ENCODE measurements around the gene HCRTR1. TPM values are rescaled to one million over a fixed set of nuclear protein-coding genes. Genes with fewer than 3 reads are reported as not detected.
A peak's percentile ranks its signal among the peaks of the same experiment; 100 is the strongest.

HCRTR1 gene
- total RNA-seq, 2 donors from 2014 or later: not detected

GRCh38 chr1:31591425-31592093, 25.9 kb upstream of the HCRTR1 start:
- H3K4me1 ChIP-seq (replicated peaks): no peaks in the 10 kb centered on the region
- no peaks in the 10 kb centered on the region for H3K36me3 ChIP-seq
- TF ChIP-seq POLR2A (IDR thresholded peaks at IDR 0.05) (no peak), CTCF (IDR thresholded peaks at IDR 0.05) (no peak), POLR2AphosphoS5 (IDR thresholded peaks at IDR 0.05) (no peak)
- no peak overlapping the region for H3K27ac ChIP-seq
- intact Hi-C loops (cut with DNase I): no loop called here
- DNase-seq (ENCODE audit: low spot score): no peak
- H3K27me3 ChIP-seq (replicated peaks; ENCODE audit: insufficient read depth): no peaks in the 10 kb centered on the region
- H3K9me3 ChIP-seq: no peaks in the 10 kb centered on the region
- no peak overlapping the region for H3K4me3 ChIP-seq
- 34% methylated on average over 11 of the region's 11 CpGs for WGBS

GRCh38 chr1:31592132-31592531, 25.4 kb upstream of the HCRTR1 start:
- intact Hi-C loops (cut with DNase I): no loop called here
- Histone ChIP-seq H3K4me3 (no peak overlapping the region), H3K36me3 (no peaks in the 10 kb centered on the region), H3K27ac (no peak overlapping the region), H3K4me1 (replicated peaks) (no peaks in the 10 kb centered on the region), H3K9me3 (no peaks in the 10 kb centered on the region), H3K27me3 (replicated peaks; ENCODE audit: insufficient read depth) (no peaks in the 10 kb centered on the region)
- TF ChIP-seq CTCF (IDR thresholded peaks at IDR 0.05): no peak
- no peak for TF ChIP-seq POLR2A (IDR thresholded peaks at IDR 0.05)
- no peak for TF ChIP-seq POLR2AphosphoS5 (IDR thresholded peaks at IDR 0.05)
- DNase-seq (ENCODE audit: low spot score): no peak

GRCh38 chr1:31593136-31593665, 24.3 kb upstream of the HCRTR1 start:
- TF ChIP-seq POLR2A (IDR thresholded peaks at IDR 0.05): no peak
- intact Hi-C loops (cut with DNase I): no loop called here
- WGBS: 90% methylated on average over 5 of the region's 5 CpGs
- Histone ChIP-seq H3K36me3 (no peaks in the 10 kb centered on the region), H3K4me1 (replicated peaks) (no peaks in the 10 kb centered on the region), H3K9me3 (no peaks in the 10 kb centered on the region), H3K27me3 (replicated peaks; ENCODE audit: insufficient read depth) (no peaks in the 10 kb centered on the region), H3K27ac (no peak overlapping the region), H3K4me3 (no peak overlapping the region)
- DNase-seq (ENCODE audit: low spot score): no peak

DNA sequence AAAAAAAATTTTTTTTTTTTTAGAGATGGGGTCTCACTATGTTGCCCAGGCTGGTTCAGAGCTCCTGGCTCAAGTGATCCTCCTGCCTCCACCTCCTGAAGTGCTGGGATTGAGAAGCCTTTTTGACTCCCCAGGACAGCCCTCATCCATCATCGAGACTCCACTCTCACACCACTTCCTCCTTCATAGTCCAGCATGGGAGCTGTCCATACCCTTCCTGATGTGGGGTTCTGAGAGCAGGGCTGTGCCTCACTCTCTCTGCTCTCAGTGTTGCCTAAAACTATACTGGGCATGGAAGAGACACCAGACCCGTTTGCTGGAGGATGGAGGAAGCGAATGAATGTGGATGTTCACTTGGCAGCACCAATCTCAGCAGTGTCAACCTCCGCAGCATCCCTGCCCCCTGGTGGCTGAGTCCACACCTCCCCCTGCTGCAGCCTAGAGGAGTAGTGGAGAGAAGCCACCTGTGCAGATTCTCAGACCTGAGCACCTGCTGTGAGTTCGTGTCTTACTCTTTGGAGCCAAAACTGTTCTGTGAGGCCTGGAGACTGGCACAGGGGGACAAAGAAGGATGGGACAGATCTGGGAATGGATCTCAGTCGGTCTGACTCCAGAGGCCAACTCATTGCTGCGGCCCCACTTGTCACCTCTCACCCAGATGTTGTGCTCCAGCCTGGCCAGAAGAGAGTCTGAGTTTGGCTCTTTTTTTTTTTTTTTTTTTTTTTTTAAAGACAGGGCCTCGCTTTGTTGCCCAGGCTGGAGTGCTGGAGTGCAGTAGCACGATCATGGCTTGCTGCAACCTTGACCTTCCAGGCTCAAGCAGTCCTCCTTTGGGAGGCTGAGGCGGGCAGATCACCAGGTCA, 23.5 kb upstream of the HCRTR1 start:
- no peak for TF ChIP-seq POLR2A (IDR thresholded peaks at IDR 0.05)
- peak; percentile 60 for TF ChIP-seq POLR2AphosphoS5 (IDR thresholded peaks at IDR 0.05)
- TF ChIP-seq CTCF (IDR thresholded peaks at IDR 0.05): peak; percentile 61 to 96 (median 90)
- H3K4me3 ChIP-seq: no peak overlapping the region
- H3K9me3 ChIP-seq: no peaks in the 10 kb centered on the region
- 45% methylated on average over 10 of the region's 10 CpGs for WGBS
- no peaks in the 10 kb centered on the region for H3K27me3 ChIP-seq (replicated peaks; ENCODE audit: insufficient read depth)
- H3K4me1 ChIP-seq (replicated peaks): no peaks in the 10 kb centered on the region
- no peaks in the 10 kb centered on the region for H3K36me3 ChIP-seq
- DNase-seq (ENCODE audit: low spot score): peak; percentile 86
- no peak overlapping the region for H3K27ac ChIP-seq
- intact Hi-C loops (cut with DNase I): loop anchor here (1.0 kb wide), 1 partner anchor 30 kb away; no protein-coding TSS in a partner anchor

DNA sequence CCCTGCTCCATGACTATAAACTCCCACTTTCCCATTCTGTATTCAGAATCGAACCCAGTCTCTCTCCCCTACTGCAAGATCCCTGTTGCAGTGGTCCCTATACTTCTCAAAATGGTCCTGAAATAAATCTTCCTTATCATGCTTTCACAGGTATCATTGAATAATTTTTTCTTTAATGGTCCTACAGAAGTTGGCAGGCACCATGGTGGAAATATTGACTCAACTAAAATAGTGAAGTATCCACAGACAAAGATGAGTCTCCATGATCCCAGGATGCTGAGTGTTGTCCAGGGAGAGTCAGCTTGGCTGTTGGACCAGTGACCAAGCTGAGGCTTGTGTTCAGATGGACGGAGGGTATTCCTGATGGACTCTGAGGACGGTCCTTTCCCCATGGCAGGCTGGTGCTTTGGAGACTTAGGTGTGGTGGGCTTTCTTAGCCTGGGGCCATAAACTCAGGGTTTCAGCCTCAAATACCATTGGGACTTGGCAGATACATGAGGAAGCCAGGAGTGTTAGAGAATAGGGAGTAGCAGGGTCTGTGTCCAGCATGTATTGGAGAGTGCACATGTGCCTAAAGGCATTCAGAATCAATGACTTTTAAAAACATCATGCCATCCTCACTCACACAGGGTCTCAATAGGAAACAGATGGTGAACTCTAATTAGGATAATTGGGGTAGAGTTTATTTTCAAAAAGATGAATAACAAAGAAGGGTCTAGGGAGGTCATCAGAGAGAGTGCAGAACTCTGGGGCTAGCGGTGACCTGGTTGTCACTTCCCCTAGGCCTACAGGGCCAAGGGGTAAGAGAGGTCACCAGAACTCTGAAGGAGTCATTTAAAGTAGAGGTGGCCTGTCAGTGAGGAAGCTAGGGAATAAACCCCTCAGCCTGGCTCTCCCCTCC, 21.4 kb upstream of the HCRTR1 start:
- Histone ChIP-seq H3K4me1 (replicated peaks) (no peaks in the 10 kb centered on the region), H3K36me3 (no peaks in the 10 kb centered on the region), H3K27me3 (replicated peaks; ENCODE audit: insufficient read depth) (no peaks in the 10 kb centered on the region), H3K9me3 (no peaks in the 10 kb centered on the region), H3K27ac (no peak overlapping the region), H3K4me3 (no peak overlapping the region)
- TF ChIP-seq POLR2A (IDR thresholded peaks at IDR 0.05) (no peak), CTCF (IDR thresholded peaks at IDR 0.05) (no peak), POLR2AphosphoS5 (IDR thresholded peaks at IDR 0.05) (no peak)
- no peak for DNase-seq (ENCODE audit: low spot score)
- intact Hi-C loops (cut with DNase I): no loop called here
- 95% methylated on average over 4 of the region's 4 CpGs for WGBS
